Neutrophil (primary cell): Measurements from ENCODE around the gene PSD2.
"Not testable (repeated sequence)": the region's sequence is repeated elsewhere in the genome, so short reads cannot be mapped to it uniquely, and the experiment has no call there.

Source experiments
- H3K27ac ChIP-seq: fragments of 200-600 bp; sonication (generic); 2 replicates; pipeline ENCODE4 v1.5.1; 2016; ENCODE audit warnings: mild to moderate bottlenecking, moderate library complexity
- H3K27me3 ChIP-seq: fragments of 200-600 bp; sonication (generic); 2 replicates; pipeline ENCODE4 v1.6.0; 2016; ENCODE audit warnings: mild to moderate bottlenecking
- H3K36me3 ChIP-seq: fragments of 200-600 bp; sonication (generic); 2 replicates; pipeline ENCODE4 v1.5.1; 2017
- H3K4me1 ChIP-seq, 2 experiments: fragments of 200-600 bp in 1 of 2; sonication (generic) in 1 of 2; 1 replicate in 1 of 2; 2 replicates in 1 of 2; pipeline versions ENCODE4 v1.5.1 to v1.6.1; 2013 to 2016; ENCODE audit warnings: low read depth in 1 of 2, low read length in 1 of 2, mild to moderate bottlenecking in 1 of 2, moderate library complexity in 1 of 2; ENCODE audit not compliant: control insufficient read depth in 1 of 2, insufficient read depth in 1 of 2
- H3K4me3 ChIP-seq, 2 experiments: fragments of 200-600 bp in 1 of 2; sonication (generic) in 1 of 2; 1 replicate in 1 of 2; 2 replicates in 1 of 2; pipeline ENCODE4 v1.5.1; 2013 to 2016; ENCODE audit warnings: low read depth in 1 of 2, low read length in 1 of 2, mild to moderate bottlenecking in 1 of 2, moderate library complexity in 1 of 2
- H3K9me3 ChIP-seq: fragments of 200-600 bp; sonication (generic); 2 replicates; pipeline ENCODE4 v1.5.1; 2016
- CTCF ChIP-seq: fragments of 200-600 bp; sonication (generic); IDR thresholded peaks from 2 replicates; pipeline ENCODE4 v1.5.1; 2016; ENCODE audit warnings: antibody characterized with exemption

The PSD2 gene

GRCh38 chr5:139789845-139790189 lies 5.8 kb upstream of the PSD2 start:
- no peak for TF ChIP-seq CTCF
- no peak overlapping the region for H3K4me3 ChIP-seq
- H3K36me3 ChIP-seq = no peaks in the 10 kb centered on the region
- H3K9me3 ChIP-seq = no peaks in the 10 kb centered on the region
- peaks cover 7 to 12% of the 10 kb centered on the region in 2 experiments for H3K4me1 ChIP-seq
- no peak overlapping the region for H3K27ac ChIP-seq
- H3K27me3 ChIP-seq = peaks cover 100% of the 10 kb centered on the region

GRCh38 chr5:139792218-139792617 lies 3.4 kb upstream of the PSD2 start:
- no peak for TF ChIP-seq CTCF
- no peak overlapping the region for H3K27ac ChIP-seq
- H3K4me1 ChIP-seq = peaks cover 7 to 10% of the 10 kb centered on the region in 2 experiments
- no peak overlapping the region for H3K4me3 ChIP-seq
- H3K27me3 ChIP-seq = peaks cover 100% of the 10 kb centered on the region
- no peaks in the 10 kb centered on the region for H3K36me3 ChIP-seq
- no peaks in the 10 kb centered on the region for H3K9me3 ChIP-seq

GRCh38 chr5:139792655-139793054 lies 3.0 kb upstream of the PSD2 start:
- H3K27me3 ChIP-seq = peaks cover 100% of the 10 kb centered on the region
- not testable (repeated sequence) for H3K9me3 ChIP-seq, H3K36me3 ChIP-seq, H3K27ac ChIP-seq, H3K4me1 ChIP-seq, H3K4me3 ChIP-seq

GRCh38 chr5:139794067-139794846 lies 1.4 kb upstream of the PSD2 start:
- no peak overlapping the region for H3K4me3 ChIP-seq
- H3K4me1 ChIP-seq = no peaks in the 10 kb centered on the region
- no peaks in the 10 kb centered on the region for H3K9me3 ChIP-seq
- no peak for TF ChIP-seq CTCF
- no peaks in the 10 kb centered on the region for H3K36me3 ChIP-seq
- no peak overlapping the region for H3K27ac ChIP-seq
- peaks cover 100% of the 10 kb centered on the region for H3K27me3 ChIP-seq

- no peak overlapping the region for H3K27ac ChIP-seq
- no peak overlapping the region for H3K4me3 ChIP-seq
Measured at GRCh38 chr5:139796061-139796806, 626 bp downstream of the PSD2 start.

More at GRCh38 chr5:139796061-139796806, 626 bp downstream of the PSD2 start:
- no peak for TF ChIP-seq CTCF
- no peaks in the 10 kb centered on the region for H3K9me3 ChIP-seq
- H3K27me3 ChIP-seq = peaks cover 99% of the 10 kb centered on the region
- H3K36me3 ChIP-seq = no peaks in the 10 kb centered on the region
- H3K4me1 ChIP-seq = no peaks in the 10 kb centered on the region
